Tibial nerve (tissue), 4 donors: Measurements from ENCODE around the gene RAPSN. TPM values are rescaled to one million over a fixed set of nuclear protein-coding genes. Genes with fewer than 3 reads are reported as not detected.

ENCODE experiments used
- DNase-seq, 2 donors: peaks; one replicate each; pipeline ENCODE4 v3.0.0-alpha.2; 2019; ENCODE audit warnings: low spot score in 2 of 2
- H3K27ac ChIP-seq, 4 donors: fragments of 200-600 bp; sonication (generic) in 3 of 4; one replicate each; pipeline ENCODE4 v1.5.1; 2017 to 2019; ENCODE audit warnings: mild to moderate bottlenecking in 1 of 4
- H3K27me3 ChIP-seq, 2 donors: fragments of 200-600 bp; sonication (generic) in 1 of 2; one replicate each; pipeline versions ENCODE4 v1.5.1 to v1.6.0; 2017 to 2019
- H3K36me3 ChIP-seq, 3 donors: fragments of 200-600 bp; sonication (generic); one replicate each; pipeline ENCODE4 v1.5.1; 2018 to 2019
- H3K4me1 ChIP-seq, 4 donors: fragments of 200-600 bp; sonication (generic) in 3 of 4; one replicate each; pipeline ENCODE4 v1.5.1; 2017 to 2019
- H3K4me3 ChIP-seq, 4 donors: fragments of 200-600 bp; sonication (generic) in 3 of 4; one replicate each; pipeline ENCODE4 v1.5.1; 2017 to 2019; ENCODE audit warnings: mild to moderate bottlenecking in 1 of 4, moderate library complexity in 1 of 4
- H3K9me3 ChIP-seq, 4 donors: fragments of 200-600 bp; sonication (generic) in 3 of 4; one replicate each; pipeline ENCODE4 v1.5.1; 2017 to 2019
- CTCF ChIP-seq, 5 experiments: fragments of 200-600 bp in 3 of 5; fragments of 450-650 bp in 2 of 5; sonication (generic) in 3 of 5; IDR thresholded peaks; one replicate each; pipeline ENCODE4 v1.5.1; 2016 to 2019; ENCODE audit warnings: antibody characterized with exemption in 5 of 5, mild to moderate bottlenecking in 3 of 5, moderate library complexity in 2 of 5
- EP300 ChIP-seq, 2 donors: sonication (generic); formaldehyde crosslinking; IDR thresholded peaks; one replicate each; pipeline ENCODE4 v1.6.1; 2017; ENCODE audit warnings: antibody characterized with exemption in 2 of 2, mild to moderate bottlenecking in 1 of 2
- POLR2A ChIP-seq, 2 donors: fragments of 450-650 bp; IDR thresholded peaks; one replicate each; pipeline ENCODE4 v1.6.1; 2017; ENCODE audit warnings: antibody characterized with exemption in 2 of 2, mild to moderate bottlenecking in 2 of 2, moderate library complexity in 2 of 2
- WGBS, 2 donors: methylation state at CpG; one replicate each; pipeline ENCODE4 v1.1.5; 2018; 5-methylcytosine and 5-hydroxymethylcytosine counted together
- total RNA-seq, 4 donors: library from RNA; depleted of rRNA; stranded (reverse); fragments of >200 nt; gene quantifications; one replicate each; pipeline ENCODE4 v1.1.0, GENCODE V29; 2016

The RAPSN gene
- total RNA-seq, 4 donors from 2014 or later: 2.2 to 6.7 (median 2.7) TPM

DNA sequence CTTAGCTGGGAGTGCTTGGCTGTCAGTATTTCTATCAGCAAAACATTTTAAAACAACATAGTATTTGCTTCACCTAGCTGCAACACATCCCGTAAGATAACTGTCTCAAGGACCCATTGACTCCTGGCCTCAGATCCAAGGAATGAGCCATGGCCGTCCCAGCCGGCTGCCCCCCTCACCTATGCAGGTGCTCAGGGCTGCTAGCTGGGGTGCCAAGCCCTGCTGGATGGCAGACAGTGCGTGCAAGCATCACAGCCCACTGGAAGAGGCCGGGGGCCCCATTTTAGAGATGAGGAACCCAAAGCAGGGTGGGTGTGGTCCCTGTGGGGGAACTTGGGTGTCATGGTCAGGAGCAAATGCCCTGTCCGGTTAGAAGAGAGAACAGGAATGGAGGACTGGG is 31.2 kb downstream of the RAPSN start:
- DNase-seq: no peak
- no peak for TF ChIP-seq EP300 (IDR thresholded peaks at IDR 0.05)
- TF ChIP-seq CTCF (IDR thresholded peaks at IDR 0.05): no peak
- TF ChIP-seq POLR2A (IDR thresholded peaks at IDR 0.05): no peak
- Histone ChIP-seq H3K9me3 (no peaks in the 10 kb centered on the region), H3K4me3 (no peak overlapping the region), H3K27ac (no peak overlapping the region), H3K27me3 (no peaks in the 10 kb centered on the region), H3K4me1 (peaks cover 0 to 46% (median 17%) of the 10 kb centered on the region in 4 donors), H3K36me3 (peaks cover 3 to 98% (median 12%) of the 10 kb centered on the region in 3 donors)
- 77 to 87% methylated on average over 6 of the region's 6 CpGs for WGBS, 2 donors

- Histone ChIP-seq H3K36me3 (peaks cover 3 to 96% (median 12%) of the 10 kb centered on the region in 3 donors), H3K27me3 (no peaks in the 10 kb centered on the region), H3K4me3 (no peak overlapping the region), H3K4me1 (peaks cover 0 to 58% (median 17%) of the 10 kb centered on the region in 4 donors), H3K9me3 (no peaks in the 10 kb centered on the region), H3K27ac (peak overlapping the region; percentile 38 to 91 (median 75))
- WGBS, 2 donors: 15 to 16% methylated on average over 4 to 13 of the region's 13 CpGs
- DNase-seq: peak; percentile 62 to 75
- peak in 1 of 2 donors; percentile 51 for TF ChIP-seq EP300 (IDR thresholded peaks at IDR 0.05)
- TF ChIP-seq CTCF (IDR thresholded peaks at IDR 0.05): no peak
- no peak for TF ChIP-seq POLR2A (IDR thresholded peaks at IDR 0.05)
Measured at GRCh38 chr11:47415949-47416472, 32.9 kb downstream of the RAPSN start.

DNA sequence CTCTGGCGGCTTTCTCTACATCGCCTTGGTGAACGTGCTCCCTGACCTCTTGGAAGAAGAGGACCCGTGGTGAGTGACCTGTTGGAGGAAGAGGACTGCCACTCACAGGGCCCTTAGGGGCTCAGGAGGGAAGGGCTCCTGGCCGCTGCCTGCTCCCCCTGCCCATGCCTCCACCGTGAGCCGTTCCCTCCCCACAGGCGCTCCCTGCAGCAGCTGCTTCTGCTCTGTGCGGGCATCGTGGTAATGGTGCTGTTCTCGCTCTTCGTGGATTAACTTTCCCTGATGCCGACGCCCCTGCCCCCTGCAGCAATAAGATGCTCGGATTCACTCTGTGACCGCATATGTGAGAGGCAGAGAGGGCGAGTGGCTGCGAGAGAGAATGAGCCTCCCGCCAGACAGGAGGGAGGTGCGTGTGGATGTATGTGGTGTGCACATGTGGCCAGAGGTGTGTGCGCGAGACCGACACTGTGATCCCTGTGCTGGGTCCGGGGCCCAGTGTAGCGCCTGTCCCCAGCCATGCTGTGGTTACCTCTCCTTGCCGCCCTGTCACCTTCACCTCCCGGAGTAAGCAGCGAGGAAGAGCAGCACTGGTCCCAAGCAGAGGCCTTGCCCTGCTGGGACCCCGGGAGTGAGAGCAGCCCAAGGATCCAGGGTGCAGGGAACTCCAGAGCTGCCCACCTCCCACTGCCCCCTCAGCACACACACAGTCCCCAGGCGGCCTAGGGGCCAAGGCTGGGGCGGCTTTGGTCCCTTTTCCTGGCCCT is 33.7 kb downstream of the RAPSN start:
- no peak overlapping the region for H3K4me3 ChIP-seq

DNA sequence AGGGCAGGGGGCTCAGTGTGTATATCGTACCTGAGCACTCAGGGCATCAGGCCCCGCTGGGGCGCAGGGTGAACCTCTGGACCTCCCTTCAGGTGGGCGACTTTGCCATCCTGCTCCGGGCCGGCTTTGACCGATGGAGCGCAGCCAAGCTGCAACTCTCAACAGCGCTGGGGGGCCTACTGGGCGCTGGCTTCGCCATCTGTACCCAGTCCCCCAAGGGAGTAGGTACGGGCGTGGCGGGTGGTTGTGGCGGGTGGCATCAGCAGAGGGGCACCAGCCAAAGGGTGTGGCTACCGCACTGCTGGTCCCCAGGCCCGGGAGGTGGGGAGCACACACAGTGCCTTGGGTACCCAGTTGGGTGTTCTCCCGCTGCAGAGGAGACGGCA is 34.3 kb downstream of the RAPSN start:
- Histone ChIP-seq H3K27me3 (no peaks in the 10 kb centered on the region), H3K4me1 (peaks cover 0 to 72% (median 27%) of the 10 kb centered on the region in 4 donors), H3K27ac (peak overlapping the region; percentile 7 to 91 (median 58)), H3K4me3 (no peak overlapping the region), H3K9me3 (no peaks in the 10 kb centered on the region), H3K36me3 (peaks cover 0 to 90% (median 5%) of the 10 kb centered on the region in 3 donors)
- no peak for TF ChIP-seq CTCF (IDR thresholded peaks at IDR 0.05)
- TF ChIP-seq EP300 (IDR thresholded peaks at IDR 0.05): no peak
- TF ChIP-seq POLR2A (IDR thresholded peaks at IDR 0.05): no peak
- WGBS, 2 donors: 80 to 82% methylated on average over 2 to 19 of the region's 19 CpGs
- DNase-seq: no peak

More for the DNA sequence above, 33.7 kb downstream of the RAPSN start:
- 79 to 80% methylated on average over 23 to 29 of the region's 31 CpGs for WGBS, 2 donors
- peak overlapping the region; percentile 38 to 91 (median 75) for H3K27ac ChIP-seq
- H3K4me1 ChIP-seq: peaks cover 0 to 66% (median 21%) of the 10 kb centered on the region in 4 donors
- no peak for TF ChIP-seq POLR2A (IDR thresholded peaks at IDR 0.05)
- TF ChIP-seq EP300 (IDR thresholded peaks at IDR 0.05): no peak
- TF ChIP-seq CTCF (IDR thresholded peaks at IDR 0.05): no peak
- no peak for DNase-seq
- no peaks in the 10 kb centered on the region for H3K9me3 ChIP-seq
- H3K36me3 ChIP-seq: peaks cover 0 to 96% (median 11%) of the 10 kb centered on the region in 3 donors
- H3K27me3 ChIP-seq: no peaks in the 10 kb centered on the region
